HG03571 (cell line): ENCODE results near the gene FLNC.
A peak's percentile ranks its signal among the peaks of the same experiment; 100 is the strongest.

Source experiments
- ATAC-seq: cut with Tn5 transposase; IDR thresholded peaks from one replicate; pipeline ENCODE4 v1.9.1; 2021; ENCODE audit not compliant: unreplicated experiment

The FLNC gene

DNA sequence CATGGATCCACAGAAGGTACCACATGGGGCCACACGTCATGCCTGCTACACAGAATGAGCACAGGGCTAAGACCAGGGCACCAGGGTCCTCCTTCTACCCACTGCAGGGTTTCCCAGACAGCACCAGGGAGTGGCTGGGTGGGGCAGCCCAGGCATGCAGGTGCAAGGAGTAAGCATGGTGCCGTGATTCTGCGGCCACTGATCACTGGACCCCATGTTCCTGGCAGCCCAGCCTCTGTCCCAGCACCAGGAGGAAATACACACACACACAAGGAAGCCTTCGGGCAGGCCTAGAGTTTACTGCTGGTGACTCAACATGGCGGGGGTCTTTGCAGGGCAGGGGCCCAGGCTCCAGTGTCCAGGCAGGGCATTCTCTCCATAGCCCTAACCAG lies 46.4 kb downstream of the FLNC start:
- ATAC-seq: no peak

DNA sequence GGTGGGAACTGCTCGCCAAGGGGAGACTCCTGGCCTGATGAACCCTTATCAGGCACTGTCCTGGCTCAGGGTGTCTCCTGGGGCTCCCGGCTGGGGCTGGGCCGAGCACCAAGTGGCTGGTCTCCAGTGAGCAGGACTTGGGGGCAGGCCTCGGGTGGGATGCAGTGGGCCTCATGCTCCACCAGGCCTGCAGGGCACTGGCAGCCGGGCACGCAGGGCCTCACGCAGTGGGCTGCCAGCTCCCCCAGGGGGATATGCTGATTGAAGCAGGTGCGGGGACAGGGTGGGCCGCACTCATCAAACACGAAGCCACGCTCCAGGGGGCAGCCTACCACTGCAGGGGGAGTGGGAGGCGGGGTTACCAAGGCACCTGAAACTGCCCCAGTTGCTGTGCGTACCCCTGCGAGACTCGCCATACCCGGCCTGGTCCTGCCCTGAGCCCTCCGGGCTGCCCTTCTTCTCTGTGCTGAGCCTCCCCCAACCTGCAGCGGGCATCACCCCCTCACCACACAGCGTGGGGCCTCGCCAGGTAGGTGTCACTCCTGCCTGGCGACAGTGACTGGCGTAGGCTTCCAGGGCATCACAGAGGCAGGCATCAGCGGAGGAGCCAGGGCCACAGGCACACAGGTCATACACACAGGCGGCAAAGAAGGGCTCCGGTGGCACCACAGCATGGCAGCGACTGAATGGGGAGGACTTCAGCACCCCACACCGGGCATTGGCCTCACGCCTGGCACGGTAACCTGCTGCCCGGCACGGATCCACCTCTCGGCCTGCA lies 47.0 kb downstream of the FLNC start:
- ATAC-seq: no peak

DNA sequence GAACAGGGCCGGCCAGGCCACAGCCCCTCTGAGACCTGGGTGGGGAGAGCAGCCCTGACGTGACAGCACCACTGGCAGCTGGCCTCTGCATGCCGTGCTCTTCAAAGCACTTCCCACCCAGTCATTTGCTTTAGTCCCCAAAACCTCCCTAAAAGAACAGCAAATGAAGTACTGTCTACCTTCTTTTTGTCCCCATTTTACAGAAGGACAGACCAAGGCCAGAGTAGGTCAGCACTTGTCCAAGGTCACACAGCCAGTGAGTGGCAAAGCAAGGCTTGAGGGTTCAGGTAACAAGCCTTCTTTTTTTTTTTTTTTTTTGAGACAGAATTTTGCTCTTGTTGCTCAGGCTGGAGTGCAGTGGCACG lies 47.5 kb downstream of the FLNC start:
- ATAC-seq: no peak

DNA sequence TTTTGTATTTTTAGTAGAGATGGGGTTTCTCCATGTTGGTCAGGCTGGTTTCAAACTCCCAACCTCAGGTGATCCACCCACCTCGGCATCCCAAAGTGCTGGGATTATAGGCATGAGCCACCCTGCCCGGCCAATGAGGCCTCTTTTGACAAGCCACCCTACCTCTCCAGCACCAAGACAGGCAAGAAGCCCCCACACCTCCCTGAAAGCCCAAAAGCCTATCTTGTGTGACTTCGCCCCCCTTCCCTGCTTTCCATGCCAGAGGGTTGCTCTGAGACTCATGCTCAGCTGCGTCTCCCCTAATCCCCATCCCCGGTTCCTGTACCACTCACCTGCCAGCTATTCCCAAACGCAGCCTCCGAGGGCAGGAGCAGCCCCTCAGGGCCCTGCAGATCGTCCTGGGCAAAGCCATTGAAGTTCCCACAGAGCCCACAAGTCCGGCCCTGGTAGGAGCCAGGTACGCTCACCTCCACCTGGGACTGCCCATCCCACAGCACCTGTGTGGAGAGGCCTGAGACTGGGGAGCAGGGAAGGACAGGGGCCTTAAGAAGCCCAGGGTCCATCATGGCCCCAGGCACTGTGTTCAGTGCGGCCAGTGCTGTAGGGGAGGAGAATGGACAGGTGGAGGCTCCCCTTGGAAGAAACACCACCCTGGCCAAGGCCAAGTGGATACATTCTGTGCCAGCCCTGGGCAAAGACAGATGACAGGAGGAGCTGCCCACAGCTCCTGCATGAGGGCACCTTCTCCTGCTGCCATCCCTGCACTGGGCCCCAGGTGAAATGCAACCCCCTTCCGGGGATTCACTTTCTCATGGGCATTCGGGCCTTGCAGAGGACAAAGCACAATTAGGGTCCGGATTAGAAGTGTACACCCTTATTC lies 48.3 kb downstream of the FLNC start:
- no peak for ATAC-seq

DNA sequence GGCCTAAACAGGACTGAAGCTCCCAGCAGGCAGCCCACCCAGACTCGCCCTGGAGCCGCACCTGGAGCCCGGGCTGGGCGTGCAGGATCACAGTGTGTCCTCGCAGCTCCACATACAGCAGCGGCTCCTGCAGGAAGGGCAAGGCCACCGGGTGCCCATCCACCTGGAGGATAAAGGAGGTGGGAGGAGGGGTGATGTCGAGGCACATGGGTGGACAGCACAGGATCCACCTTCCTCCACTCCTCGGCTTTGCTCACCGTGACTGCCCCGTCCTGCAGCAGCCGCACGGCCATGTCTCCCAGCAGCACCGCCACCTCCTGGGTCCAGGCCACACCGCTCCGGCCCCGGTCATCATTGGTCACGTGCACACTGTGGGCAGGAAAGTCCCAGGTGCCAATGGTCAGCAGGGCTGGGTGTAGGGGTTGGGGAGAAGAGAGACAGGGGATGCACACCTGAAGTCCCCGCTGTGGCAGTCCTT lies 49.3 kb downstream of the FLNC start:
- no peak for ATAC-seq

DNA sequence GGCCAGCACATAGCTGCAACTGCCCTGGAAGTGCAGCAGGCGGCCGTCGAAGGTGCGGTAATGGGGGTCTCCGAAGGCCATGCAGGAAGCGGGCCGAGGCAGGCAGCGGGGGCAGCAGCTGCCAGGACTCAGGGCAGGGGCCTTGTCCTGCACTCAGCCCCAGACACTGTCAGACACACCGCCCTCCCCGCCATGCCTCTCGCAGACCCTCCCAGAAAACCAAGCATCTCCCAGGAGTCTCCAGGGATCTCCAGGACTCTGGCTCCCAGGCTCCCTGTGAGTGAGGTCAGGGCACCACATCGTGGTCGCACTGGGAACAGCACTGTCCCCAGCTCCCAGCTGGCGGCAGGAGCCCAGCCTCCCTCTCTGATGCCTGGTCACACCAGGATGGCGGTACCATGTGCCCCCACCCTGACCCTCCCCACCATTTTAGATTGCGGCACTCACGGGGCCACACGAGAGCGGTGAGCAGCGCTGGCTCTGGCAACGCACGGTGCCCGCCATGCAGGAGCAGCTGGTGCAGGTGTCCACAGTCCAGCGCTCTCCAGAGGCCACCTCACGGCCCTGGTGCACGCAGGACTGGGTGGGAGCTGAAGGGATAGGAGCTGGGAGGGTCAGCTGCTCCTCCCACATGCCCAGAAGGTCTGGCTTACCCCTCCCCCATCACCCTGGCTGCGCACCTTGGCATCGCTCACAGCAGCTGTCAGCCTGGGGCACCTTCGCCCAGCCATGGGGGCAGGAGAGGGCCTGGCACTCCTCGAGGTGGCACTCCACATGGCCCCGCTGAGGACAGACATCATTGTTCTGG lies 49.9 kb downstream of the FLNC start:
- ATAC-seq: no peak

DNA sequence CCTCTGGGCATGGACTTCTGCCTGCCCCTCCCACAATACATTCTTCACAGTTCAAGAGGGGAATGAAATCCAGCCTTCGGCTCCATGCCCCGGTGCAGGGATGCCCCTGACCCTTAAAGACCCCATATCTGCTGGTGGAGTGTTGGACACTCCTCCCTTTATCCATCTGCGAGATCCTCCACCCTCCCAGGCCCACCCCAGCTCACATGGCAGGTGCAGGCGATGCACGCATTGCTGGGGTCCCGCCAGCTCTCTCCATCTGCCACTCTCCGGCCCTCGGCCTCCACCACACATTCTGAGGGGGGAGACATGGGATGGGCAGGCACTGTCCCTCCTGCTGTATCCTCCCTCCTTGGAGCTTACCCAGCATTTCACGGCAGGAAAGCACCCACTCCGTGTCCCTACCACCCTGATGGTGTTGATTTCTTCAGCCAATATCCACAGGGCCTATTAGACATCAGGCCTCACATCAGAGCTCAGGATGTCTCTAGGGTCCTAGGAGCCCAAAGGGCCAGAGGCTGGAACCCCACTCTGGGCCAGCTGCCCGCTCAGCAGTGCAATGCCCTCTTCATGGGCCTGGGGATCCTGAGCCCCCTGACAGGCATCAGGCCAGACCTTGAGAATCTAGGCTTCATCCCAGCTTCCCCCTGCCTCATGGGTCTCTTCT lies 50.7 kb downstream of the FLNC start:
- ATAC-seq: no peak

DNA sequence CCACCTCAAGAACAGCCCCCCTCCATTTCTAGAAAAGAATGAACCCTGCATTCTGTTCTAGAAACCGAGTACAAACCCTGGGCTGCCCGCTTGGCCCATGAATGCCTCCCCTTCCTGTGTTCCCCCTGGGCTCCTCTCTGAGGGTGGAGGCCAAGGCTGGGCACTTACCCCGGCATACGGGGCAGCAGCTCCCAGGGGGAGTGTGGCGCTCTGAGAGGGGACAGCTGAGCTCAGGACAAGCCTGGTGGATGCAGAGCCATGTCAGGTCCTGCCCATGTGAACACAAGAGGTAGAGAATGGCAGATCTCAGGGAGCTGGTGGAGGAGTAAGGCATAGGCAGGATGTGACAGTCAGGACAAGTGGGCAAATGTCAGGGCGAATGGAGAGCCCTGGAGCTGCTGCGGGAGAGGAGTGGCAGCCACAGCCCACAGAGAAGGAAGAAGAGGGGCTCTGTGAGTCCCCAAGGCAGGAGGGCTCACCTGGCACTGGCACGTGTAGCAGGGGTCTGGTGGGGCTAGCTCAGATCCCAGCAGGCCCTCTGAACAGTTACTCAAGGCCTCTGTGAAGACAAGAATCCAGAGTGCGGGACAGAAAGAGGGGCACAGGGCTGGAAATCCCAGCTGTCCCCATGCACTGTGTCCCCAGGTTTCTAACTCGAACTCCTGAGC lies 51.4 kb downstream of the FLNC start:
- ATAC-seq: no peak

DNA sequence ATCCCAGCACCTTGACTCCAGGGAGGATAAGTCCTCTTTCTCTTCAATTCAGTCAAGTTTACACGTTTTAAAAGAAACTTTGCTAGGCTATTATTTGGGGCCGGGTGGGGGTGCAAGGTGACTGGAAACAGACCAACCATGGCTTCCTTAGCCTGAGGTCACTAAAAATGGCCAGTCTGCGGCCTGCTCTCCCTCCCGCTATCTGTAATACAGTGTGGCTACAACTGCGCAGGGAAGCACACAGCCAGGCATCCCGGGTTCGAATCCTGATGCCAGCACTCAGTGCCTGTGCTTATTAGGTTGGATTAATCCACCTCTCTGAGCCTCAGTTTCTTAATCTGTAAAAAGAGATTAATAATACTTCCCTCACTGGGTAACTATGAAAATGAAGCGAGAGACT lies 51.9 kb downstream of the FLNC start:
- no peak for ATAC-seq

DNA sequence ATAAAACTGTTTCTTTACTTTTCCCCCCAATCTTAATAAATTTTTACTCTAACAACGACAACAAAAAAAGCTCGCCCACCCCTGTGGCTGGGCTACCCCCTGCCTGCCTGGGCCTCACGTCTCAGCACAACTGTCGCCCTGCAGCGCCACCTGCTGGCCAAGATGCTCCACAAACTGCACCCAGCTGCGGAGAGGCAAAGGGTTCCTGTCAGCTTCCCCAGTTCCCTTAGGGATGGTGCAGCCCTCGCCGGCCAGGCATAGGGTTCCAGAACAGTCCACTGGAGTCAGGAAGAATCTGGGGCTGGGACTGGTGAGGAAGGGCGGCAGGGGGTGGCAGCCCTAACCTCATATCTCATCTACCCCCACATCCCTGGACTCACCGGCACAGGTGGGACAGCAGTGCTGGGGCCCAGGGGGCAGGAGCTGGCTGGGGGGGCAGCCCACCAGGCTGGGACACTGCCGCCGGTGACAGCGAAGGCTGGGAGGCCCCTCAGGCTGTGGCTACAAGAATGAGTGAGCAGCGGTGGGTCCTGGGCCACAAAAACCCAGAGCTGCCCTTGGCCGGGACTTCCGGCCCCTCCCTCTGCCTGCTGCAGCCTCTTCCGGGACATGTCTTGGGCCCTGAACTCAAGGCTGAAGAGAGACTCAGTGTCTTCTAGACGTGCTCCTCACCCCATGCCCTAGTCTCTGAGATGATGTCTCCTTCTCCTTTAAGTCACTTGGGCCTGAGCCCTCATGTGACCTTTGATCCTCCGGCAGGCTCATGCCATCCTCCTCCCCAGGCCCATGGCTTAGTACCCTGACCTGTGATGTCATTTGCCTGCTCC lies 53.6 kb downstream of the FLNC start:
- ATAC-seq: peak; percentile 53

DNA sequence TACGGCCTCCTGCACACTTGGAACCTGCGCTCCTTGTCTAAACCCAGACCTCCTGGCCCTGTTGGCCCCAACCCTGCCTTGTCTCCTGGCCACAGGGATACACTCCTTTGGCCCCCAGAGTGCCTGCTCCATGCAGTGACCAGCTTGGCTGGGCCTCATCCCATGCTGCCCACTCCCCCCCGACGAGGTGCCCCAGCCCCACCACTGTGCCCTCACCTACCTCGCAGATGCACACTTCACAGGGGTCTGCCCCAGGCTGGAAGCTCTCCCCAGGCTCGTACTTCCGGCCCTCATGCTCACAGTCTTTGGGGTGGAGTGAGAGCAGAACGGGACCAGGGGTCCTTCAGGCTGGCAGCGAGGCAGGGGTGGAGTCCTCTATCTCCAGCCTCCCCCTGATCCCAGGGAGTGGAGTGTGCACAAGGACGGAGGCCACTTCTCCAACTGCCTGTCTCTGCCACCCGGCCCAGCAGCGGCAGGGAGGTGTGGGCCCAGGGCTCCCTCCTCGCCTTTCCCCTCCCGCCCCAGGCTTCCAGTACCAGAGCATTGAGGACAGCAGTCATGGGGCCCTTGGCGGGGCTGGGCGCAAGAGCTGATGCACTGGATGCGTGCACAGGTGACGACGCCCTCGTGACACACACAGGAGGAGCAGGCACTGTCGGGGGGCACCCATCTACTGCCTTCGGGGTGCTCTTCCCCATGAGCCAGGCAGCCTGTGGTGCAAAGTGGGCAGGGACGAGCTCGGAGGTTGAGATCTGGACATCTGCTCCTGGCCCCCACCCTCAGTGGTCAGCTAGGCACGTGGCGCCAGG lies 54.6 kb downstream of the FLNC start:
- ATAC-seq: no peak

DNA sequence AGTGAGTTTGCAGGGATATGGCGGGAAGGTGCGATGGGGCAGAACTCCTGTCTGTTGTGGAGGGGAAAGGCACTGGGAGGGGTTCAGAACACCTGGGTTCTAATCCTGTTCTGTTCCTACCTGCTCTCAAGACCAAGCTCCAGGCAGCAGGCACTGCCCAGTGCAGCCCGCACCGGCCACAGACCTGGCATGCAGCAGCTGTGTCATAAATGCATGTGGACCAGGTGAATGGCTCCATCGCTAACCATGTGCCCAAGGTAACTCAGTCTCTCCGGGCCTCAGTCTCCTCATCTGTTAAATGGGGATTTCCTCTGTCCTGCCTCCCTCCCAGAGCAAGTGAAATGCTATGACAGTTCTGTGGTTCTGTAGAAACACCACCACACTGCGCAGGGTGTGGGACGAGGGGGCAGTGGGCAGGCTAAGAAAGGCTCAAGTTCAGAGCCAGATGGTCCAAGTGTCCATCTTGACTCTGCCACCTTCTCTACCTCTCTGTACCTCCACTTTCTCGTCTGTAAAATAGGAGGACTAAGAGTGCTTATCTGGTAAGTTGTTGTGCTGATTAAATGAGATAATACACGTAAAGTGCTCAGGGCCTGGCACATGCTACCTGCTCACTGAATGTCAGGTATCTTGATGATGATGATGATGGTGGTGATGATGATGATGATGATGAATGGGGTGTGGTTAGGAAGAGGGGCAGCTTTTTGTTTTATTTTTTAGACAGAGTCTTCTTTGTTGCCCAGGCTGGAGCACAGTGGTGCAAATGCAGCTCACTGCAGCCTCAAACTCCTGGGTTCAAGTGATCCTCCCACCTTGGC lies 55.4 kb downstream of the FLNC start:
- ATAC-seq: no peak

DNA sequence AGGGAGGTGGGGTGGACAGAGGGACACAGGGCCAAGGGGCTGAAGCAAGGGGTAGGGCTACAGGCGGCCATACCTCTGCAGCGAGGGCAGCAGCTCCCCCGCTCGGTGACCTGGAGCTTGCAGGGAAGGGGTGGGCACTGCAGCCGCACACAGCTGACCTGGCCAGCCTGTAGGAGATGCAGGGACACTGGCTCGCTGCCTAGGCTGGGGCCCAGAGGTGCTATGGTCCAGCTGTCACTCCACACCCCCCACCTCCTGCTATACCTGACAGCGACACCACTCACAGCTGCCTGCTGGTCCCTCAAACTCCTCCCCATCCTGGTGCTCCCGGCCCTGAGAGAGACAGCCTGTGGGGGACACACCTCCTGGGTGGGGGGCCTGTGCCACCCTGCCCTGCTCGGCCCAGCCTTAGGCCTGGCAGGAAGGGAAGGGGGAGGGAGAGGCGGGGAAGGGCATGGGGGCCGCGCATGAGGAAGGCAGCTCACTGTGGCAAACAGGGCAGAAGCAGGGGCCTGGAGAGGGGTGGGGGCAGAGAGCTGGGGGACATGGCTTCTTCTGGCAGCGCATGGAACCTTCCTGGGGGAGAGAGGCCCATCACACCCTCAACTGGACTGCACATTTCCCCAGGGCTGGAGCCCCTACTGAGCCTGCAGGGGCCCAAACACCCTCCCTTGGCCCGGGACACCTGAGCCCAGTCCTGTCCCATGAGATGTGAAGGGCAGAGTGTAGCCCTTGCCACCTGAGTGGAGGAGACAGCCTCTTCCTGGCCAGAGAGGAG lies 56.4 kb downstream of the FLNC start:
- ATAC-seq: no peak

DNA sequence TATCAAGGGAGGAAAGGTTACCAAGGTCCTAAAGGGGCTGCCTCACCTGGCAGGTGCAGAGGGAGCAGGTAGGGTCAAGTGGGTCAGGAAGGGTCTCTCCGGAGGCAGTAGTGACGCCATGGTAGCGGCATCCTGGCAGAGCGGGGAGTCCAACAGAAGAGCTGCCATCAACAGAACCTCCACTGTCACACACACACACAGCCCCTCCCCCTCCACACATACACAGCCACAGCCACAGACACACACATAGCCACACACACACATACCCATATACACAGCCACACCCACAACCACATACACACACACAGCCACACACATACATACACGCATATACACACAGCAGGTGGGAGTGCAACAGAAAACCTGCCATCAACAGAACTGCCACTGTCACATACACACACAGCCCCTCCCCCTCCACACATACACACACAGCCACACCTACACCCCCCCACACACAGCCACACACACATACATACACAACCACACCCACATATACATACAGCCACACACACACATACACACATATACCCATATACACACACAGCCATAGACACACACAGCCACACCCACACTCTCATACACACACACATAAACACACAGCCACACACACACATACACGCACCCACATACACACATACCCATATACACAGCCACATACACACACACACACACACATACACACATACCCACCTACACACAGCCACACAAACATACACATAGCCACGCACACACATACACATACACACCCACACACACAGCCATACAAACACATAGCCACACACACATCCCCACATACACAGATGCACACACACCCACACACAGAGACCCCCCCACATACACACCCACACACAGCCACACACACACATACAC lies 57.2 kb downstream of the FLNC start:
- no peak for ATAC-seq

DNA sequence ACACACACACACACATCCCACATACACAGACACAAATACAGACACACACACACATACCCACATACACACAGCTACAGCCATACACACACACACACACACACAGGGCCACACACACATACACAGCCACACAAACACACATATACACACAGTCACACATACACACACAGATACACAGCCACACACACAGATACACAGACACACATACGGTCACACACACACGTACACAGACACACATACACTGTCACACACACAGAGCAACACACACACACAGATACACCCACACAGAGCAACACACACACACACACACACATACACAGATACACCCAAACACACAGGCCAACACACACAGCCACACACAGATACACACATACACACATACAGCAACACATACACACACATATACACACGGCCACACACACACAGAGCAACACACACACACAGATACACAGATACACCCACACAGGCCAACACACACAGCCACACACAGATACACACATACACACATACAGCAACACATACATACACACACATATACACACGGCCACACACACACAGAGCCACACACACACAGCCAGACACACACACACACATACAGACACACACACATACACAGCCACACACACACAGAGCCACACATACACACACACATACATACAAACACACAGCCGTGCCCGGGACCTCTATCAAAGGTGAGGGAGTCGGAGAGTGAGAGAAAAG lies 58.0 kb downstream of the FLNC start:
- no peak for ATAC-seq

DNA sequence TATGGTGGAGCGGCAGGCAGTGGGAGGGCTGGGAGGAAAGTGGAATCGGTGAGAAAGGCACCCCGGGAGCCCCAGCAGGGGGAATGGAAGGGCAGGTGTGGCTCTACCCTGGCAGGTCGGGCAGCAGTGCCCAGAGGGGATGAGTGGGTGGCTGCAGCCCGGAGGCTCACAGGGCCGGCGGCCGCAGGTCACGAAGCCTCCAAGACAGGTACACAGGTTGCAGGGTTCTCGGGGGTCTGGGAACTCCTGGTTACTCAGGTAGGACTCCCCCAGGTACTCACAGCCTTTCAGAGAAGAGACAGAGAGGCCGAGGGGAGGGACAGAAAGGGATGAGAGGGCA lies 58.5 kb downstream of the FLNC start:
- ATAC-seq: no peak
